ENCODE data around the gene CAV1.

DNA sequence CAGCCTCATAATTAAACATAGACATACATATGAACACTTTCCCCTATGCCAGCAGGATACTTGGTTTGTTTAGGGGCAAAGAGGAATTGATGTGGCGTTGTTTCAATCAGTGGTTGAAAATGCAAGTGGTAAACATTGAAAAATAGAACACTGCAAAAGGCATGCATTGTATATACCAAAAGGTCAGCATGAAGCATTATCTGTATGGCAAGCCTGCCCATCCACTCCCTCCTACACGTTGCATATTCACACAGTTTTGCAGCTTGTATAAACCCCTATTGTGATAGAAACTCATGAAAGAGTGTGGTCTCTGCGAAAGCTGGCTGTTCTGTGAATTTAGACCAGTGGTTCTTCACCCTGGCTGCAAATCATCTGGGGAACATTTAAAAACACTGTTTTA is 17.1 kb downstream of the CAV1 start:
- TF ChIP-seq, protein P1, sequence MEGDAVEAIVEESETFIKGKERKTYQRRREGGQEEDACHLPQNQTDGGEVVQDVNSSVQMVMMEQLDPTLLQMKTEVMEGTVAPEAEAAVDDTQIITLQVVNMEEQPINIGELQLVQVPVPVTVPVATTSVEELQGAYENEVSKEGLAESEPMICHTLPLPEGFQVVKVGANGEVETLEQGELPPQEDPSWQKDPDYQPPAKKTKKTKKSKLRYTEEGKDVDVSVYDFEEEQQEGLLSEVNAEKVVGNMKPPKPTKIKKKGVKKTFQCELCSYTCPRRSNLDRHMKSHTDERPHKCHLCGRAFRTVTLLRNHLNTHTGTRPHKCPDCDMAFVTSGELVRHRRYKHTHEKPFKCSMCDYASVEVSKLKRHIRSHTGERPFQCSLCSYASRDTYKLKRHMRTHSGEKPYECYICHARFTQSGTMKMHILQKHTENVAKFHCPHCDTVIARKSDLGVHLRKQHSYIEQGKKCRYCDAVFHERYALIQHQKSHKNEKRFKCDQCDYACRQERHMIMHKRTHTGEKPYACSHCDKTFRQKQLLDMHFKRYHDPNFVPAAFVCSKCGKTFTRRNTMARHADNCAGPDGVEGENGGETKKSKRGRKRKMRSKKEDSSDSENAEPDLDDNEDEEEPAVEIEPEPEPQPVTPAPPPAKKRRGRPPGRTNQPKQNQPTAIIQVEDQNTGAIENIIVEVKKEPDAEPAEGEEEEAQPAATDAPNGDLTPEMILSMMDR (IDR thresholded peaks at IDR 0.05): no peak
- TF ChIP-seq POLR2A (IDR thresholded peaks at IDR 0.05): no peak

Data from thyroid gland (tissue), 4 donors.